ENCODE data around the gene AK2. TPM values are rescaled to one million over a fixed set of nuclear protein-coding genes. Genes with fewer than 3 reads are reported as not detected.

AK2 gene
- total and polyA plus RNA-seq, 9 donors, result 52.9 to 150 (median 115) TPM

- no peak for TF ChIP-seq POLR2A (IDR thresholded peaks at IDR 0.05)
- TF ChIP-seq CTCF (IDR thresholded peaks at IDR 0.05), result no peak
- TF ChIP-seq EP300 (IDR thresholded peaks at IDR 0.05), result no peak
- intact Hi-C loops (cut with DNase I), result no loop called here
- H3K36me3 ChIP-seq, result no peaks in the 10 kb centered on the region
Observed at GRCh38 chr1:33022650-33023200, 14.0 kb downstream of the AK2 start.

DNA sequence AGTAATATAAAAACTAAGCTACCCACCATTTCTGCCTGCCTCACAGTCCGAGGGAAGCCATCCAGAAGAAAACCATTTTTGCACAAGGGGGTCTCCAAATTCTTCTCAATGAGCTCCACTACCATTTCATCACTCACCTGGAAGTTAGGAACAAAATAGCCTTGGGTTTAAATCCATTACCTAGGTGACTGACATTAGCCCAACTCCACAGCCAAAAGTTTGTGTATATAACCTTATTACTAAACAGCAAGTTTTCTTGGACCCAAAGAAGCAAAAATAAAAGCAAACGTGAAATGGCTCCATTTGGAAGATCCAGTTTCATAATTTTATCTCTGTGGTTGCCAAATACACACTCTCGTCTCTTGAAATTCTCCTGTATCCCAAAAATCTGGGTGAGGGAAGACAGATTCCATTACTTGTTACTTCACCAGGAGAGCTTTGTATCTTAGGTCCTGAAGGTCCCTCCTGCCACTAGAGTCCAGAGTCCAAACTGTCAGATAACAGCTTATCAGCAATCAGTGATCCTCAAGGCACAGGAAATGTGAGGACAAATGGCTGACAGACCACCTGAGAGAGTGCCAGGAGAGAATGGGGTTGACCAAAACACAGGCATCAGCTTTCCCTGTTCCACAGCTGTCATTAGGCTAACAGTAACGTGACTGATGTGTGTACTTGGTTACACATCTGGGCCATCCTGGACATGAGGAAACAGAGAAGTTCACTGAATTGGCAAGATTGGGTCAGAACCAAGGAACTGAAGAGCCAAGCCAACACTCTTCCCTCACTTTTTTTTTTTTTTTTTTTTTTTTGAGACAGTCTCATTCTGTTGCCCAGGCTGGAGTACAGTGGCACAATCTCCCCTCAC, 14.9 kb downstream of the AK2 start:
- H3K27ac ChIP-seq, result no peak overlapping the region
- DNase-seq, result no peak
- TF ChIP-seq CTCF (IDR thresholded peaks at IDR 0.05) (no peak), EP300 (IDR thresholded peaks at IDR 0.05) (no peak), POLR2A (IDR thresholded peaks at IDR 0.05) (no peak)
- no peaks in the 10 kb centered on the region for H3K36me3 ChIP-seq
- no peak overlapping the region for H3K4me3 ChIP-seq
- intact Hi-C loops (cut with DNase I), result no loop called here
- H3K4me1 ChIP-seq (ENCODE audit: insufficient read depth), result no peaks in the 10 kb centered on the region
- H3K9me3 ChIP-seq, result no peaks in the 10 kb centered on the region
- no peaks in the 10 kb centered on the region for H3K27me3 ChIP-seq
- 80 to 82% (median 81%) methylated on average over 4 of the region's 4 CpGs for WGBS, 3 donors

More at GRCh38 chr1:33022650-33023200, 14.0 kb downstream of the AK2 start:
- Histone ChIP-seq H3K27me3 (no peaks in the 10 kb centered on the region), H3K4me1 (ENCODE audit: insufficient read depth) (no peaks in the 10 kb centered on the region), H3K27ac (no peak overlapping the region), H3K4me3 (no peak overlapping the region), H3K9me3 (no peaks in the 10 kb centered on the region)
- DNase-seq, result no peak

- Histone ChIP-seq H3K27ac (no peak overlapping the region), H3K27me3 (no peaks in the 10 kb centered on the region), H3K36me3 (no peaks in the 10 kb centered on the region), H3K4me3 (no peak overlapping the region), H3K4me1 (ENCODE audit: insufficient read depth) (no peaks in the 10 kb centered on the region), H3K9me3 (no peaks in the 10 kb centered on the region)
- intact Hi-C loops (cut with DNase I), result no loop called here
- no peak for DNase-seq
- TF ChIP-seq CTCF (IDR thresholded peaks at IDR 0.05), result no peak
- no peak for TF ChIP-seq POLR2A (IDR thresholded peaks at IDR 0.05)
- TF ChIP-seq EP300 (IDR thresholded peaks at IDR 0.05), result no peak
- 92 to 93% (median 92%) methylated on average over 3 of the region's 3 CpGs for WGBS, 3 donors
Observed at GRCh38 chr1:33018112-33018511, 18.6 kb downstream of the AK2 start.

- no peak overlapping the region for H3K4me3 ChIP-seq
- no peak for TF ChIP-seq EP300 (IDR thresholded peaks at IDR 0.05)
- no peak for TF ChIP-seq POLR2A (IDR thresholded peaks at IDR 0.05)
- no peak for TF ChIP-seq CTCF (IDR thresholded peaks at IDR 0.05)
- H3K4me1 ChIP-seq (ENCODE audit: insufficient read depth), result no peaks in the 10 kb centered on the region
- no peaks in the 10 kb centered on the region for H3K27me3 ChIP-seq
- DNase-seq, result no peak
- 85 to 90% (median 87%) methylated on average over 2 of the region's 2 CpGs for WGBS, 3 donors
- H3K27ac ChIP-seq, result no peak overlapping the region
- no peaks in the 10 kb centered on the region for H3K9me3 ChIP-seq
- no peaks in the 10 kb centered on the region for H3K36me3 ChIP-seq
- intact Hi-C loops (cut with DNase I), result no loop called here
Observed at GRCh38 chr1:33017175-33017574, 19.5 kb downstream of the AK2 start.
